Brain microvascular endothelial cell (primary cell): ENCODE data around the gene KIRREL3.

Experiments used
- DNase-seq: peaks from one replicate; pipeline ENCODE4 v3.0.0-alpha.2; 2020
- H3K27ac ChIP-seq: fragments of 250-450 bp; sonication (Bioruptor Pico); 2 replicates; pipeline ENCODE4 v1.5.1; 2020; ENCODE audit warnings: mild to moderate bottlenecking, moderate library complexity
- H3K27me3 ChIP-seq: fragments of 250-450 bp; sonication (Bioruptor Pico); replicated peaks from 2 replicates; pipeline ENCODE4 v1.5.1; 2020; ENCODE audit warnings: mild to moderate bottlenecking
- H3K36me3 ChIP-seq: fragments of 250-450 bp; sonication (Bioruptor Pico); replicated peaks from 2 replicates; pipeline ENCODE4 v1.5.1; 2020; ENCODE audit warnings: mild to moderate bottlenecking
- H3K4me3 ChIP-seq: 2 replicates; pipeline ENCODE4 v1.5.1; 2011; ENCODE audit warnings: low read depth, mild to moderate bottlenecking, control low read depth, low read length, moderate library complexity
- in situ Hi-C: cut with HindIII; loops from 2 replicates; pipeline ENCODE4 v1.10.0; 2017; ENCODE audit warnings: low sequenced_read_pairs, low pct_ligation_motif_present
- TF ChIP-seq, protein P1 (sequence below): IDR thresholded peaks from 2 replicates; pipeline ENCODE4 v1.5.1; 2011; ENCODE audit warnings: low read depth, mild to moderate bottlenecking, moderate library complexity, low read length, control low read depth, inconsistent platforms; ENCODE audit errors: missing control alignments

Gene KIRREL3

DNA sequence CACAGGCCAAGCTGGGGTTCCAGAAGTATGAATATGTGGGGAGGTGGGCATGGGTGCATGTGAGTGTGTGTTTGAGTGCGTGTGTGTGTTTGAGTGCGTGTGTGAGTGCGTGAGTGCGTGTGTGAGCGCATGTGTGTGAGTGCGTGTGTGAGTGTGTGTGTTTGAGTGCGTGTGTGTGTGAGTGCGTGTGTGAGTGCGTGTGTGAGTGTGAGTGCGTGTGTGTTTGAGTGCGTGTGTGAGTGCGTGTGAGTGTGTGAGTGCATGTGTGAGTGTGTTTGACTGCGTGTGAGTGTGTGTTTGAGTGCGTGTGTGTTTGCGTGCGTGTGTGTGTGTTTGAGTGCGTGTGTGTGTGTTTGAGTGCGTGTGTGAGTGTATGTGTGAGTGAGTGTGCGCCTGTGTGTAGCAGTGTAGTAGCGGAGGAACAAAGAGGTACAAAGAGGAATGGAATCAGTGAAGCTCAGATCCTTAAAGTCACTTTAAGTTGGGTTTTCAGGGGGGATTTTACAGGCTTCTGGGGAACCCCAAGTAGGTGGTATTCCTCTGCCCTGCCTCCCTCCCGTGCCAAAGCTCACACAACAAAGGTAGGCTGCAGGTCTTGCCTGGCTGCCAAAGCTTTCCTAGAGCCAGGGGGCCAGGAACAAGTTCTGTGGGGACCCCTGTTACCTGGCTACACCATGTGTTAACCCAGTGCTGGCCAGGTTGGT lies 137.1 kb downstream of the KIRREL3 start:
- no peak for DNase-seq
- H3K4me3 ChIP-seq: no peak overlapping the region
- in situ Hi-C loops: no loop called here
- no peaks in the 10 kb centered on the region for H3K27me3 ChIP-seq
- H3K27ac ChIP-seq: no peak overlapping the region
- H3K36me3 ChIP-seq: no peaks in the 10 kb centered on the region
- TF ChIP-seq, protein P1, sequence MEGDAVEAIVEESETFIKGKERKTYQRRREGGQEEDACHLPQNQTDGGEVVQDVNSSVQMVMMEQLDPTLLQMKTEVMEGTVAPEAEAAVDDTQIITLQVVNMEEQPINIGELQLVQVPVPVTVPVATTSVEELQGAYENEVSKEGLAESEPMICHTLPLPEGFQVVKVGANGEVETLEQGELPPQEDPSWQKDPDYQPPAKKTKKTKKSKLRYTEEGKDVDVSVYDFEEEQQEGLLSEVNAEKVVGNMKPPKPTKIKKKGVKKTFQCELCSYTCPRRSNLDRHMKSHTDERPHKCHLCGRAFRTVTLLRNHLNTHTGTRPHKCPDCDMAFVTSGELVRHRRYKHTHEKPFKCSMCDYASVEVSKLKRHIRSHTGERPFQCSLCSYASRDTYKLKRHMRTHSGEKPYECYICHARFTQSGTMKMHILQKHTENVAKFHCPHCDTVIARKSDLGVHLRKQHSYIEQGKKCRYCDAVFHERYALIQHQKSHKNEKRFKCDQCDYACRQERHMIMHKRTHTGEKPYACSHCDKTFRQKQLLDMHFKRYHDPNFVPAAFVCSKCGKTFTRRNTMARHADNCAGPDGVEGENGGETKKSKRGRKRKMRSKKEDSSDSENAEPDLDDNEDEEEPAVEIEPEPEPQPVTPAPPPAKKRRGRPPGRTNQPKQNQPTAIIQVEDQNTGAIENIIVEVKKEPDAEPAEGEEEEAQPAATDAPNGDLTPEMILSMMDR: no peak

- no peak overlapping the region for H3K27ac ChIP-seq
- DNase-seq: no peak
- in situ Hi-C loops: no loop called here
- TF ChIP-seq, protein P1: no peak
- no peaks in the 10 kb centered on the region for H3K36me3 ChIP-seq
- H3K27me3 ChIP-seq: no peaks in the 10 kb centered on the region
- H3K4me3 ChIP-seq: no peak overlapping the region
Observed at GRCh38 chr11:126862664-126863243, 137.8 kb downstream of the KIRREL3 start.

- no peak for DNase-seq
- in situ Hi-C loops: no loop called here
- Histone ChIP-seq H3K27me3 (no peaks in the 10 kb centered on the region), H3K27ac (no peak overlapping the region), H3K4me3 (no peak overlapping the region), H3K36me3 (no peaks in the 10 kb centered on the region)
- TF ChIP-seq, protein P1: no peak
Observed at GRCh38 chr11:126861796-126862459, 138.6 kb downstream of the KIRREL3 start.

- no peak overlapping the region for H3K4me3 ChIP-seq
- TF ChIP-seq, protein P1: no peak
- in situ Hi-C loops: no loop called here
Observed at GRCh38 chr11:126857860-126858808, 142.4 kb downstream of the KIRREL3 start.

DNA sequence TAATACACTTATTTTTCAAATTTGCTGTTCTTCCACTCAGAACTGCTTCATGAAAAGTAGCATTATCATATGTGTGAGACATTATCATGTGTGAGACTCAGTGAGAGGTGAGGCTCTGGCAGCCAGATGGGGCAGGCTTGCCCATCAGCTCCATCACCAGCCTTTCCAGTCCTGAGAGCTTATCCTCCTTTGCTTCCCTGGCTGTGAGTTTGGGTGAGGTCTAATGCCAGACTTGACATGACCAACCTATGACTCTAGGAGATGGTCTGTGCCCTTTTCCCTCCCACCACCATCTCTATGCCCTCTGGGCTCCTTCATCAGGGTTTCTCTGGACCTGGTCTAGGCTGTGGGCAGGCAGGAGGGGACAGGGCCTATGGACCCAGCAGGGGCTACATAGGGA lies 145.0 kb downstream of the KIRREL3 start:
- Histone ChIP-seq H3K27me3 (no peaks in the 10 kb centered on the region), H3K27ac (no peak overlapping the region), H3K36me3 (no peaks in the 10 kb centered on the region), H3K4me3 (no peak overlapping the region)
- TF ChIP-seq, protein P1: no peak
- in situ Hi-C loops: no loop called here
- DNase-seq: no peak

More at GRCh38 chr11:126857860-126858808, 142.4 kb downstream of the KIRREL3 start:
- no peaks in the 10 kb centered on the region for H3K36me3 ChIP-seq
- no peak for DNase-seq
- H3K27me3 ChIP-seq: no peaks in the 10 kb centered on the region
- H3K27ac ChIP-seq: no peak overlapping the region
